ENCODE measurements around the gene AKAP8L.

DNA sequence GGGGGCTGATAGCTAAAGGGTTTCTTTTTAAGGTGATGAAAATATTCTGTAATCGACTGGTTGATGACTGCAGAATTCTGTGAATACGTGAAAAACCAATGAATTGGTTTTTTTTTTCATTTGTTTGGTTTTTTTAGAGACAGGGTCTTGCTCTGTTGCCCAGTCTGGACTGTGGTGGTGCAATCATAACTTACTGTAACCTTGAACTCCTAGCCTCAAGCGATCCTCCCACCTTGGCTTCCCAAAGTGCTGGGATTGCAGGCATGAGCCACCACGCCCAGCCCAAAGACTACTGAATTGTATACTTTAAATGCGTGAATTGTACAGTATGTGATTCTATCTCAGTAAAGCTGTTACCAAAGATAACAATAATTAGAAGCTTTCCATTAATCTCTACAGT is 24.4 kb downstream of the AKAP8L start:
- TF ChIP-seq, protein P1, sequence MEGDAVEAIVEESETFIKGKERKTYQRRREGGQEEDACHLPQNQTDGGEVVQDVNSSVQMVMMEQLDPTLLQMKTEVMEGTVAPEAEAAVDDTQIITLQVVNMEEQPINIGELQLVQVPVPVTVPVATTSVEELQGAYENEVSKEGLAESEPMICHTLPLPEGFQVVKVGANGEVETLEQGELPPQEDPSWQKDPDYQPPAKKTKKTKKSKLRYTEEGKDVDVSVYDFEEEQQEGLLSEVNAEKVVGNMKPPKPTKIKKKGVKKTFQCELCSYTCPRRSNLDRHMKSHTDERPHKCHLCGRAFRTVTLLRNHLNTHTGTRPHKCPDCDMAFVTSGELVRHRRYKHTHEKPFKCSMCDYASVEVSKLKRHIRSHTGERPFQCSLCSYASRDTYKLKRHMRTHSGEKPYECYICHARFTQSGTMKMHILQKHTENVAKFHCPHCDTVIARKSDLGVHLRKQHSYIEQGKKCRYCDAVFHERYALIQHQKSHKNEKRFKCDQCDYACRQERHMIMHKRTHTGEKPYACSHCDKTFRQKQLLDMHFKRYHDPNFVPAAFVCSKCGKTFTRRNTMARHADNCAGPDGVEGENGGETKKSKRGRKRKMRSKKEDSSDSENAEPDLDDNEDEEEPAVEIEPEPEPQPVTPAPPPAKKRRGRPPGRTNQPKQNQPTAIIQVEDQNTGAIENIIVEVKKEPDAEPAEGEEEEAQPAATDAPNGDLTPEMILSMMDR (IDR thresholded peaks at IDR 0.05), result no peak
- TF ChIP-seq POLR2A (IDR thresholded peaks at IDR 0.05), result no peak
